GM13977 (cell line): ENCODE results near the gene TBC1D3L.
"Not testable (repeated sequence)": the region's sequence is repeated elsewhere in the genome, so short reads cannot be mapped to it uniquely, and the experiment has no call there.

Experiments
- DNase-seq: peaks from one replicate; pipeline ENCODE4 v3.0.0; 2012; ENCODE audit warnings: low spot score
- in situ Hi-C: fragments of 300-500 bp; cut with MboI; formaldehyde crosslinking; loops from one replicate; pipeline ENCODE4 v1.12.0; 2022; ENCODE audit warnings: low sequenced_read_pairs, low pct_unique_long_range_greater_than_20kb, mixed read lengths, inconsistent platforms; ENCODE audit not compliant: unreplicated experiment

TBC1D3L gene

DNA sequence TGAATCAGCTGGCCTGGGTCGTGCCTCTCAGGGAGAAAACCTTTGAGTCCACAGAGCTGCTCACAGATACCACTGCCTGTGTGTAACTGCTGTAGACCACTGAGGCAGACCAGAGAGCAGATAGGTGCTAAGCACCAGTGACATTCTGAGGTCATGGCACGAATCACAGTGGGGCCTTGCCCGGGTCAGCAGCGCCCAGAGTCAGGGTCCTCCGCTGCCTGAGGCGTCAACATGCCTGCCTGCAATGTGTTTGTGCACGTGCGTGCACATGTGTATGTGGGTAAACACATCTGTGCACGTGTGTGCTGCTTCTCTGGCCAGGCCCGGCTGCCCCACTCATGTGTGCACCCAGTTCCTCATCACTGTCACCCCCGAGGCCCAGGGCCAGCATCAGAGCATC lies at the start of gene TBC1D3L:
Gene TBC1D3L (minus strand): TSS at position 101 of the 400 bp plus-strand sequence. CDS start 1,540 bp downstream, outside the sequence.
- DNase-seq, in situ Hi-C loops: not testable (repeated sequence)

DNA sequence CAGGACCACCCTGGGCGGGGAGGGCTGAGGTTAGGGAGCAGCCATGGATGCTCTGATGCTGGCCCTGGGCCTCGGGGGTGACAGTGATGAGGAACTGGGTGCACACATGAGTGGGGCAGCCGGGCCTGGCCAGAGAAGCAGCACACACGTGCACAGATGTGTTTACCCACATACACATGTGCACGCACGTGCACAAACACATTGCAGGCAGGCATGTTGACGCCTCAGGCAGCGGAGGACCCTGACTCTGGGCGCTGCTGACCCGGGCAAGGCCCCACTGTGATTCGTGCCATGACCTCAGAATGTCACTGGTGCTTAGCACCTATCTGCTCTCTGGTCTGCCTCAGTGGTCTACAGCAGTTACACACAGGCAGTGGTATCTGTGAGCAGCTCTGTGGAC lies 14.8 kb upstream of the TBC1D3L start, which contains the start of gene TBC1D3D:
Gene TBC1D3D (plus strand): TSS at position 301 of the 400 bp plus-strand sequence. CDS start 1,585 bp downstream, outside the sequence.
- DNase-seq, in situ Hi-C loops: not testable (repeated sequence)
